Esophagus muscularis mucosa (tissue), 4 donors: Measurements from ENCODE around the gene TRPC4AP. TPM values are rescaled to one million over a fixed set of nuclear protein-coding genes. Genes with fewer than 3 reads are reported as not detected.
A peak's percentile ranks its signal among the peaks of the same experiment; 100 is the strongest.

ENCODE experiments used
- DNase-seq: peaks from one replicate; pipeline ENCODE4 v3.0.0-alpha.2; 2017; ENCODE audit errors: extremely low spot score
- H3K27ac ChIP-seq, 4 donors: fragments of 200-600 bp; sonication (generic); replicated peaks in 1 of 4; 1 replicate in 3 of 4; 2 replicates in 1 of 4; pipeline ENCODE4 v1.5.1; 2016 to 2019; ENCODE audit warnings: mild to moderate bottlenecking in 1 of 4
- H3K27me3 ChIP-seq, 4 donors: fragments of 200-600 bp; sonication (generic); one replicate each; pipeline versions ENCODE4 v1.5.1 to v1.6.0; 2016 to 2019
- H3K36me3 ChIP-seq, 4 donors: fragments of 200-600 bp; sonication (generic); one replicate each; pipeline ENCODE4 v1.5.1; 2016 to 2019
- H3K4me1 ChIP-seq, 4 donors: fragments of 200-600 bp; sonication (generic); one replicate each; pipeline ENCODE4 v1.5.1; 2016 to 2019
- H3K4me3 ChIP-seq, 4 donors: fragments of 200-600 bp; sonication (generic); 1 replicate in 2 of 4; 2 replicates in 2 of 4; pipeline ENCODE4 v1.5.1; 2016 to 2019; ENCODE audit warnings: mild to moderate bottlenecking in 4 of 4, moderate library complexity in 1 of 4
- H3K9me3 ChIP-seq, 4 donors: fragments of 200-600 bp; sonication (generic); 1 replicate in 3 of 4; 2 replicates in 1 of 4; pipeline ENCODE4 v1.5.1; 2016 to 2019
- EP300 ChIP-seq: sonication (generic); formaldehyde crosslinking; IDR thresholded peaks from one replicate; pipeline ENCODE4 v1.6.1; 2017; ENCODE audit warnings: antibody characterized with exemption
- POLR2A ChIP-seq: fragments of 450-650 bp; IDR thresholded peaks from one replicate; pipeline ENCODE4 v1.6.1; 2017; ENCODE audit warnings: antibody characterized with exemption, moderate library complexity, mild to moderate bottlenecking, low read depth
- POLR2AphosphoS5 ChIP-seq, 2 donors: sonication (generic); formaldehyde crosslinking; IDR thresholded peaks; one replicate each; pipeline ENCODE4 v1.6.1; 2017; ENCODE audit warnings: antibody characterized with exemption in 2 of 2
- WGBS: methylation state at CpG from one replicate; pipeline ENCODE4 v1.1.5; 2018; 5-methylcytosine and 5-hydroxymethylcytosine counted together
- intact Hi-C: fragments of 100-400 bp; cut with DNase I; formaldehyde crosslinking; loops from one replicate; pipeline ENCODE4 v1.15.1; 2023
- total RNA-seq, 4 donors: library from RNA; depleted of rRNA; stranded (reverse); fragments of >200 nt; gene quantifications; one replicate each; pipeline versions ENCODE4 v1.1.0 to v1.2.1, GENCODE V29; 2016
- TF ChIP-seq, protein P1 (sequence below), 3 experiments: fragments of 200-600 bp in 2 of 3; fragments of 450-650 bp in 1 of 3; sonication (generic) in 2 of 3; IDR thresholded peaks; one replicate each; pipeline ENCODE4 v1.5.1; 2017 to 2019; ENCODE audit warnings: antibody characterized with exemption in 3 of 3, mild to moderate bottlenecking in 2 of 3, moderate library complexity in 1 of 3

TRPC4AP gene
- total RNA-seq, 4 donors from 2014 or later: 44.1 to 58.2 (median 52.1) TPM

DNA sequence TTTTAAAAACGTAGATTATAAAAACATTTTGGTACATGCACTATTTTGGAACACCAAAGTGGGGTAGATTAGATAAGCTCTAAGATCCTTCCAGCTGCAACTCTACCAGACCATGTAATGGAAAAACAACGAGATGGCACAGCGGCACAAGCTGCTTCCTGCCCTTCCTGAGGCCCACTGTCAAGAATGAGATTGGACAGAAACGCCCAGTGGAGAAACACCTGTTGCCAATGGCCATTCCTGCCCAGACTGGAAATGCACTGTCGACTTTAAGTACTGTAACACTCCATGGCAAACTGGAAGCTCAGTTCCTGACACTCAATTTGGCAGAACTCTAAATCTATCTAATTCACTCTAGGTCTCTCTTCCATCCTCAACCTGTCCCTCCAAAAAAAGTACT is 33.1 kb upstream of the TRPC4AP start:
- no peak for TF ChIP-seq POLR2A
- no peak for TF ChIP-seq EP300
- TF ChIP-seq POLR2AphosphoS5 (IDR thresholded peaks at IDR 0.05): no peak
- TF ChIP-seq, protein P1, sequence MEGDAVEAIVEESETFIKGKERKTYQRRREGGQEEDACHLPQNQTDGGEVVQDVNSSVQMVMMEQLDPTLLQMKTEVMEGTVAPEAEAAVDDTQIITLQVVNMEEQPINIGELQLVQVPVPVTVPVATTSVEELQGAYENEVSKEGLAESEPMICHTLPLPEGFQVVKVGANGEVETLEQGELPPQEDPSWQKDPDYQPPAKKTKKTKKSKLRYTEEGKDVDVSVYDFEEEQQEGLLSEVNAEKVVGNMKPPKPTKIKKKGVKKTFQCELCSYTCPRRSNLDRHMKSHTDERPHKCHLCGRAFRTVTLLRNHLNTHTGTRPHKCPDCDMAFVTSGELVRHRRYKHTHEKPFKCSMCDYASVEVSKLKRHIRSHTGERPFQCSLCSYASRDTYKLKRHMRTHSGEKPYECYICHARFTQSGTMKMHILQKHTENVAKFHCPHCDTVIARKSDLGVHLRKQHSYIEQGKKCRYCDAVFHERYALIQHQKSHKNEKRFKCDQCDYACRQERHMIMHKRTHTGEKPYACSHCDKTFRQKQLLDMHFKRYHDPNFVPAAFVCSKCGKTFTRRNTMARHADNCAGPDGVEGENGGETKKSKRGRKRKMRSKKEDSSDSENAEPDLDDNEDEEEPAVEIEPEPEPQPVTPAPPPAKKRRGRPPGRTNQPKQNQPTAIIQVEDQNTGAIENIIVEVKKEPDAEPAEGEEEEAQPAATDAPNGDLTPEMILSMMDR (IDR thresholded peaks at IDR 0.05): no peak
- intact Hi-C loops: no loop called here
- DNase-seq: no peak

DNA sequence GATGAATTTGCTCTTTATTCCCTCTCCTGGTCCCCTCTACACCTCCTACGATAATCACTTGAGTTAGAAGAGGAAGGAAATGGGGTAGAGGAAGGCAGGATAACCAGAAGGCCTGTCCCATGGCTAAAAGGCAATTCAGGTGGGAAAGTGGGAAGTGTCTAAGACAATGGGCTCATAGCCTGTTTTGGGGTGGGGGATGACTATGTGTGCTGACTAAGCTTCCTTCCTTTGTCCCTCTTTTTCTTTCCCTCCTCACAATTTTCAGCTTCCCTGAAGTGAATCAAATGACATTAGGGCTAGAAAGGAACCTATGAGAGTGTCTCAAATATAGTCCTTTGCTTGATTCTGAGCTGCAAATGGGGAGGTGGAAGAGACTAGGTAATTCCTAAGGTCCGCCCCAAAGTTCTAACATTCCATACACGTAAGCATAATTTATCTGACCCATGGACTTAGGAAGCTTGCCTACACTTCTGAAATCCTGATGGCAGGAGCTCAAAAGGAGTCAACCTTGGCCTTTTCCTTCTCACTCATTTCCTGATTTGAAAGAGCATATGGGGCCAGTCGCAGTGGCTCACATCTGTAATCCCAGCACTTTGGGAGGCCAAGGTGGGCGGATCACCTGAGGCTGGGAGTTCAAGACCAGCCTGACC is 30.3 kb upstream of the TRPC4AP start:
- H3K36me3 ChIP-seq: peaks cover 61 to 99% (median 94%) of the 10 kb centered on the region in 4 donors
- 86% methylated on average over 5 of the region's 5 CpGs for WGBS
- no peaks in the 10 kb centered on the region for H3K27me3 ChIP-seq
- intact Hi-C loops: no loop called here
- H3K4me3 ChIP-seq: no peak overlapping the region
- TF ChIP-seq, protein P1 (IDR thresholded peaks at IDR 0.05): no peak
- no peak for TF ChIP-seq POLR2AphosphoS5 (IDR thresholded peaks at IDR 0.05)
- no peak for TF ChIP-seq POLR2A
- no peak for TF ChIP-seq EP300
- no peaks in the 10 kb centered on the region for H3K9me3 ChIP-seq
- DNase-seq: no peak
- peaks cover 0 to 6% (median 0%) of the 10 kb centered on the region in 4 donors for H3K4me1 ChIP-seq
- no peak overlapping the region for H3K27ac ChIP-seq

More for the DNA sequence above, 33.1 kb upstream of the TRPC4AP start:
- Histone ChIP-seq H3K9me3 (no peaks in the 10 kb centered on the region), H3K4me1 (peaks cover 0 to 6% (median 0%) of the 10 kb centered on the region in 4 donors), H3K4me3 (no peak overlapping the region), H3K36me3 (peaks cover 46 to 96% (median 92%) of the 10 kb centered on the region in 4 donors), H3K27me3 (no peaks in the 10 kb centered on the region), H3K27ac (no peak overlapping the region)
- WGBS: 94% methylated on average over 5 of the region's 5 CpGs

DNA sequence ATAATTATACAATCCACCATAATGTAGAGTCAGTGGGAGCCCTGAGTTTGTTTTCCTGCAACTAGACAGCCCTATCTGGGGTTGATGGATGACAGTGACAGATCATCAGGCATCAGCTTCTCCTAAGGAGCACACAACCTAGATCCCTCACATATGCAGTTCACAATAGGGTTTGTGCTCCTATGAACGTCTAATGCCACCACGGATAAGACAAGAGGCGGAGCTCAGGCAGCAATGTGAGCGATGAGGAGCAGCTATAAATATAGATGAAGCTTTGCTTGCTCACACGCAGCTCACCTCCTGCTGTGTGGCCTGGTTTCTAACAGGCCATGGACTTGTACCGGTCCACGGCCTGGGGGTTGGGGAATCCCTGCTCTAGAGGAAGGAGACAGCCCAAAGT is 28.6 kb upstream of the TRPC4AP start:
- Histone ChIP-seq H3K9me3 (no peaks in the 10 kb centered on the region), H3K27ac (no peak overlapping the region), H3K4me3 (no peak overlapping the region), H3K36me3 (peaks cover 61 to 99% (median 95%) of the 10 kb centered on the region in 4 donors), H3K27me3 (no peaks in the 10 kb centered on the region), H3K4me1 (peaks cover 0 to 6% (median 0%) of the 10 kb centered on the region in 4 donors)
- WGBS: 88% methylated on average over 7 of the region's 7 CpGs
- no peak for DNase-seq
- intact Hi-C loops: no loop called here
- TF ChIP-seq POLR2A: no peak
- TF ChIP-seq, protein P1 (IDR thresholded peaks at IDR 0.05): no peak
- TF ChIP-seq POLR2AphosphoS5 (IDR thresholded peaks at IDR 0.05): no peak
- no peak for TF ChIP-seq EP300

DNA sequence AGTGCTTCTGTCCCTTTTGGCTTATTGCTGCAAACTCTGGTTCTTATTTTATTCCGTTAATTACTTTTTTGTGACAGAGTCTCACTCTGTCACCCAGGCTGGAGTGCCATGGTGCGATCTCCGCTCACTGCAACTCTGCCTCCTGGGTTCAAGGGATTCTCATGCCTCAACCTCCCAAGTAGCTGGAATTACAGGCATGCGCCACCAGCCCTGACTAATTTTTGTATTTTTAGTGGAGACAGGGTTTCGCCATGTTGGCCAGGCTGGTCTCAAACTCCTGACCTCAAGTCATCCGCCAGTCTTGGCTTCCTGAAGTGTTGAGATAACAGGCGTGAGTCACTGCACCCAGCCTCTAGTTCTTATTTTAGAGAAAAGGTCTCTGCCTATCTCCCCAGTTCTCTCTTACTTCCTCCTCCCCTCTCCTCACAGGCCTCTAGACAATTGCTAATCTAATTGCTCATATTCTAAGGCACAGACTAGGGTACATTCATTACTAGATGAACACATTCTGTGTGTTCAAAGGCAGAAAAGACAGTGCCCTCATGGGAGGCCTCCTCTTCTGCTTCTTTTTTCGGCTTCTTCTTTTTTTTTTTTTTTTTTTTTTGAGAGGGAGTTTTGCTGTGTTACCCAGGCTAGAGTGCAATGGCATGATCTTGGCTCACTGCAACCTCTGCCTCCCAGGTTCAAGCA is 27.6 kb upstream of the TRPC4AP start:
- no peak for DNase-seq
- Histone ChIP-seq H3K27me3 (no peaks in the 10 kb centered on the region), H3K27ac (peak overlapping the region in 1 of 4 donors; percentile 30), H3K4me3 (no peak overlapping the region), H3K9me3 (no peaks in the 10 kb centered on the region), H3K4me1 (peaks cover 0 to 6% (median 0%) of the 10 kb centered on the region in 4 donors), H3K36me3 (peaks cover 60 to 99% (median 96%) of the 10 kb centered on the region in 4 donors)
- TF ChIP-seq EP300: no peak
- no peak for TF ChIP-seq POLR2A
- no peak for TF ChIP-seq POLR2AphosphoS5 (IDR thresholded peaks at IDR 0.05)
- TF ChIP-seq, protein P1 (IDR thresholded peaks at IDR 0.05): no peak
- intact Hi-C loops: no loop called here
- 87% methylated on average over 8 of the region's 8 CpGs for WGBS
